Tibial nerve (tissue), 3 donors: ENCODE results near the gene PIP5K1B.

Experiments
- POLR2A ChIP-seq, 2 donors: fragments of 450-650 bp; IDR thresholded peaks; one replicate each; pipeline ENCODE4 v1.6.1; 2017; ENCODE audit warnings: antibody characterized with exemption in 2 of 2, mild to moderate bottlenecking in 2 of 2, moderate library complexity in 2 of 2
- TF ChIP-seq, protein P1 (sequence below), 5 experiments: fragments of 200-600 bp in 3 of 5; fragments of 450-650 bp in 2 of 5; sonication (generic) in 3 of 5; IDR thresholded peaks; one replicate each; pipeline ENCODE4 v1.5.1; 2016 to 2019; ENCODE audit warnings: antibody characterized with exemption in 5 of 5, mild to moderate bottlenecking in 3 of 5, moderate library complexity in 2 of 5

DNA sequence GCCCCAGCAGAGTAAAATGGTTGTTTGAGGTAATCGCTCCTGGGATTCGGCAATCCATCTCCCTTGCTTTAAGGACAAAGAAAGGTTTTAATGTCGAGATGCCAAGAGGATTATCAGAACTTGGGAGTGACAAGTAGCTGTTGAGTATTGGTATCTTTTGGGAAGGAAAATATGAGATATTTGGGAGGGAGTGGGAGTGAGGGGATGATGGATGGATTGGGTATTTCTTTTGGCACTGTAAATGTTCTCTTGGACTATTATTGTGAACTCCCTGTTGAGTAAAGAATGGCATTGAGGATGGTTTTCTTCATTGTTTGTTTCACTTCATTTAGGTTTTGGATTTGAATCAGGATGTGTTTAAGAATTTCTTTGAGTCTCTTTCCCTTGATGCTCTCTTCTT lies 86.1 kb downstream of the PIP5K1B start:
- TF ChIP-seq, protein P1, sequence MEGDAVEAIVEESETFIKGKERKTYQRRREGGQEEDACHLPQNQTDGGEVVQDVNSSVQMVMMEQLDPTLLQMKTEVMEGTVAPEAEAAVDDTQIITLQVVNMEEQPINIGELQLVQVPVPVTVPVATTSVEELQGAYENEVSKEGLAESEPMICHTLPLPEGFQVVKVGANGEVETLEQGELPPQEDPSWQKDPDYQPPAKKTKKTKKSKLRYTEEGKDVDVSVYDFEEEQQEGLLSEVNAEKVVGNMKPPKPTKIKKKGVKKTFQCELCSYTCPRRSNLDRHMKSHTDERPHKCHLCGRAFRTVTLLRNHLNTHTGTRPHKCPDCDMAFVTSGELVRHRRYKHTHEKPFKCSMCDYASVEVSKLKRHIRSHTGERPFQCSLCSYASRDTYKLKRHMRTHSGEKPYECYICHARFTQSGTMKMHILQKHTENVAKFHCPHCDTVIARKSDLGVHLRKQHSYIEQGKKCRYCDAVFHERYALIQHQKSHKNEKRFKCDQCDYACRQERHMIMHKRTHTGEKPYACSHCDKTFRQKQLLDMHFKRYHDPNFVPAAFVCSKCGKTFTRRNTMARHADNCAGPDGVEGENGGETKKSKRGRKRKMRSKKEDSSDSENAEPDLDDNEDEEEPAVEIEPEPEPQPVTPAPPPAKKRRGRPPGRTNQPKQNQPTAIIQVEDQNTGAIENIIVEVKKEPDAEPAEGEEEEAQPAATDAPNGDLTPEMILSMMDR (IDR thresholded peaks at IDR 0.05), result no peak
- TF ChIP-seq POLR2A (IDR thresholded peaks at IDR 0.05), result no peak
